ENCODE measurements around the gene ERLIN1.

The ERLIN1 gene

DNA sequence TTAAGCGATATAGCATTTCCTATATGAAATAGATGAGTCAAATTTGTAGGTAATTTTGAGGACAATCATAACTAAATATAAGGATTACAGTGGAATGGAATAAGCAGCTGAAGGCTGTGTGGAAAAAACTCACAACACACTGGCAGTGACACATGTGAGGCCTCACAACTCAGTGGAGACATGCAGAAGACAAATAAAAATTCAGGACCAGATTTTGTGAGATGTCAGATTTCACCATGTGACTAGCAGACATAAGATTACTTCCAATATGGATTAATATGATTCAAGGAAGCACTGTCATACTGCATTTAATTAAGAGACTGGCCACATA lies 17.6 kb downstream of the ERLIN1 start:
- no peak for DNase-seq

DNA sequence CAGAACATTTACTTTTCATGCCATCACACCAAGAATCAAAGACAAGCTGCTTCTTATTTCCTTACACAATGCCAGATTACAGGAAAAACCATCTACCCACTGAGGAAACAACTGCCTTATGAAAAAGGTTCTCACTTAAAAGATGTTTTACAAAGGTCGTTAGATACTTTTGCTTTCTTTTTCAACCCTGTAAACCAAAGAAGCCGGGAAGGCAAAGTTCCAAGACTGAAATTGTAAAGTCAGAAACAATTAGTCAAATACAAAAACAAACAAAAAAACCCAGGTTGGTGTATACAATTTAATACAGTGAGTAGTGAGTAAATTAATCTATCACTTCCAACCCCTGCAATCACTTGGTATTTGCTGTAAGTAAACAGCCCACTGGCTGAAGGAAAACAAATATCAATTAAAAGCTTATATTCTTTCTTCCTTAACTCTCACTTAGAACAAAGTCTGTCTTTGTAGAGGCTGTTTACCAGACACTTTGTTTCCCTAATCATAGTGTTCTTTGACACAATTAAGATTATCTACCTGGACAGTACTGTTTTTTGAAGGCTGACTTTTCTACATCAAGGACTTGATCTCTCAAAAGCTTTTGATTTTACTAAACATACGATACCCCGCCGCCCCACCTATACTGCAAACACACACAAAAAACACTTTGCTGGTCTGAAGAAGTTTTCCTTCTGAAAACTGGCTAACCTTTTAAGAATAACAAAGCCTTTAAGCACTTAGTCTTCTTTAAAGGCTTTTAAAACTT lies 18.1 kb downstream of the ERLIN1 start:
- no peak for DNase-seq

DNA sequence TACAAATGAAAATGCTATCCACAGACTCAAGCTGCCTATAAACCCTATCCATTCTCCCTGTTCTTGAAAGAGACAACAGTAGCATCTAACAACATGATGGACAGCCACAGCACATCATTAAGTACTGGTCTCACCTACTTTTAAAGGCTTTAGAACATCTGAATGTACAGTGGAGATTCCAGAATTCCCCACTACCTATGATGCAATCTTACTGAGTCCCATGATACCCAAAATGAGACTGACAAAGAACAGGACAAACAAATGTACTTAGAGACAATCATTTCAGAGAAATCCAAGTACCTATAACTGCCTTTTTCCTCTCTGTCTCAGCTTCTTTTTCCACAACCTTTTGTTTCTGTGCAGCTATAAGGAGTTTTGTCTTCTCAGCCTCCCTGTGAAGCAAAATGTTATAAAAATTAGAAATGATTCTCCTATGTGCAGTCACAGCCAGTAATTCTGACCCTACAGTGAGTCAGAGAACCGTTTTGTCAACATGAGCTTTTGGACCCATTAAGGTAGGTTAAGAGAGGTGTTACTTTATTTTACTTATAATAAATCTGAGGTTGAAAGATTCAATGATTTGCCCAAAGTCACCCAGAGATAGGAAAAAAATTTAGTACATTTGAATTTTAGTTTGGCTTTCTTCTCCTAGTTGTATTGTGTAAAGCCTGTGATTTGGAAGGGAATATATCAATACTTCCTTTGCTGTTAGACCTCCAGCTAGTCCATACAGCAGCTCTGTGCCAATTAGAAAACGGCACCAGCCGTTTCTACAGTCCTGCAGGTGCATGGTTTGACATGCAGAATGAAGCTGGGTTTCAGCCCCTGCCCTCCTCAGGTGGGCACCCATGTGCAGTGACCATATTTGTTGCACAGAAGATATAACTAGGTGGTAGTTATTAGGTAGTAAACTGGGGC lies 21.9 kb downstream of the ERLIN1 start:
- no peak for DNase-seq

DNA sequence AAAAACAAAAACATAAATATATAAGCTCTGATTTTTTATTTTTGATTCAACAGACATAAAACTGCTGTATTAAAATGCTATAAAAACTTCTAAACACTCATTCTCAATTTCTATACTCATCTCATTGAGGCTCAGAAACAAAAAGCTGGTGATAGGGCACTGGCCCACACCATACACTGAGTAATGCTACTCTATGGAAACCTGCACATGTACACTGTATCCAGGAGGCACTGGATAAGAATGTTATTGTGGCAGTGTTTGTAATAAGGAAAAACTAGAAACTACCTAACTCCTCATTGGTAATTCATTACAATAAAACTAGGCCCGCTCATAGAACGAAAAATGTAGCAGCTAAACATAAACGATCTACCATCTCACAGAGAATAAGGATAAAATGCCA lies 23.1 kb downstream of the ERLIN1 start:
- no peak for DNase-seq

DNA sequence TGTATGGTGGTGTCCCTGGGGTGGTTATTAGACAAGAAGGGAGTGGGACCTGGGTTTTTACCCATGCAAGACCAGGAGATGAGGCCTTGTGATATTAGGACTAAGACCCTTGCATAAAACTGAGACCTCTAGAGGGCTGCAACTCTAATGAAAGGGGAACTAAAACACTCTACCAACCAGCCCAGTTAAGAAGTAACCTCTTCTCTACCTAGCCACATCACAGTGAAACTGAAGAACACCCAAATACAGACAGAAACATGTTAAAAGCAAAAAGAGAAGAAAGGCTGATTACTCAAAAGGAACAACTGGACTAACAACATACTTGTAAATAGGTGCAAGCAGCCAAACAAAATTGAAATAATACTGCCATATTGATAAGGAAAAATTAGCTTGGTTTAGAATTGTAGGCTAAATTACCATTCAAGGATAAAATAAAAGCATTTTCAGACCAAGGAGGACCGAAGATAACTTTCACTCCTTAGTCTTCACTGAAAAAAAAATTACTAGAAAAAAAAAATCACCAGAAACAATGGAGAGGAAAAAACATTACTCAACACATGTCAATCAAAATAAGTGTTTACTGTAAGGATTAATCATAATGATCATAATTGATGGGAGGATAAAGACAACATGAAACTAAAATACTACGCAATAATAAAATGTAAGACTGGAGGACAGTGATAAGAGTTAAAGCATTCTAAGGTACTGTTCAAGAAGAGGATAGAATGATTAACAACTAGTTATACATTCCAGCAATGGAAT lies 27.6 kb downstream of the ERLIN1 start:
- DNase-seq, result no peak

DNA sequence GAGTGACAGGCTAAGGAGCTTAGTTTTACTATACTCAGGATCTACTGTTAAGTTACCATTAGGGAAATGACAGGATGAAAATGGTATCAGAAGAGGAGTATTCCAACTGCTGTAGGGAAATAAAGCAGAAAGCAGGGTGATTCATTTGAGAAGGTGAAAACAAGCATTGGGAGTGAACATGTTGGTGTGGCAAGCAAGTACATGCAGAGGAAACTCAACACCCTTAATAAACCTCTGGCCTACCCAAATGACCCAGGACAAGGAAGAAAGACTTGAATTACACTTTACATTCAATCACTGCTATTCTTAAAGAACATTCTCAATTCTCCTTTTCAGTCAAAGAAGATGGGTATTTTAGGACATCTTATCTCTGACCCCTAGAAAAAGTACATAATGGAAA lies 28.7 kb downstream of the ERLIN1 start:
- no peak for DNase-seq

DNA sequence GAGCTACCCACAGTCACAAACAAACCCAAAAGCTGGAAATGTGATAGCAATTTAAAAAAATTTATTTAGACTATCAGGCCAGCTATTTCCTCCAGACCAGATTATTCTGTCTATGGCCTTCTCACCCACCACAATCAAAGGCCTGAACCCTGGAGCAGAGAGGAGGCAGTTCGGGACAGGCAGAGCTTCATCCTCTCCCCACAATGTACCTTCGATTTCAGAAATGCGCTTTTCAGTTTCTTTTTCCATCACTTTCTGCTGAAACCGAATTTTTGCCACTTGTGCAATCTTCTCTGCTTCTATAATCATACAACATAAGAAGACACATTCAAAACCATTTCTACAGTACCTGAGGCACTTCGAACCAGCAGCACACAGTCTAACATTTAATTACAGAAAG lies 29.9 kb downstream of the ERLIN1 start:
- no peak for DNase-seq

DNA sequence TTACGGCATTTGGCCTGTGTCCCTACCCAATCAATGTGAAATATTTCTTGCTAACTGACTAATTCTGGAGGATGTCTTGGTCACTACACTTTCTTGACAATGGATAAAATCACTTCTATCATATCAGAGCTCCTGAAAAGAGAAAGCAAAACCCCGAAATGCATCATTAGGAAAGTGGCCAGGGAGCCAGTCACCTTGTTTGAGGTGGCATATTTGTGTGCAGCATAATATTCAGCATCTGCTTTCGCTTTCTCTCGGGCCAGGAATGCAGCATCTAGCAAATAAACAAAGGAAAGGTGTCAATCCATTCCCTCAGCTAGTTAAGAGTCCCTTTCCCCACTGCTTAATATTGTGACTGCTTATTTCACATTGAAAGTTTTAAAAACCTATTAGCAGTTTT lies 31.2 kb downstream of the ERLIN1 start:
- no peak for DNase-seq

DNA sequence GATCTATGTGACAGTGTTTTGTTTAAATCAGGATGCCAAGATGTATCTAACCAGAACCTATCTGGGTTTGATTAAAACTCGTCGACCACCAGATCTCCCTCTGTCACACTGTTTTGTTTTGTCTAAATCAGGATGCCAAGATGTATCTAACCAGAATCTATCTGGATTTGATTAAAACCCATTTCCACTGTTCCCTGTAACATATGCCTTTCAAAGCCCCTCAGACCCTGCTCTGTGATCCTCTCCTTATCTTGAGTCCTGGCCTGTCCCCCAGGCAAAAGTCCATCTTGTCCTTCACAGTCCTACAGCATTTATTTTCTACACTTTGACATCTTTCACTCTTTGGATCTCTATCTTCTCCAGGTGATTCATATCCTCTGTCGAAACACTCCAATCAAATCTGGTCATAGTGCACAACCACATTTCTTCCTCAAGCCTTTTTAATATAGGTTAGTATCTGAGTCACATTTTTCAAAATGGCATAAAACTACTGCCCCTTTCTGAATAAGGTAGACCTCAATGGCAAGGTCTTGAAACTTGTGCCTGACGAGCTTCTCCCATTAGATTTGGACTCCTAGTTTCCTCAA lies 32.5 kb downstream of the ERLIN1 start:
- no peak for DNase-seq

DNA sequence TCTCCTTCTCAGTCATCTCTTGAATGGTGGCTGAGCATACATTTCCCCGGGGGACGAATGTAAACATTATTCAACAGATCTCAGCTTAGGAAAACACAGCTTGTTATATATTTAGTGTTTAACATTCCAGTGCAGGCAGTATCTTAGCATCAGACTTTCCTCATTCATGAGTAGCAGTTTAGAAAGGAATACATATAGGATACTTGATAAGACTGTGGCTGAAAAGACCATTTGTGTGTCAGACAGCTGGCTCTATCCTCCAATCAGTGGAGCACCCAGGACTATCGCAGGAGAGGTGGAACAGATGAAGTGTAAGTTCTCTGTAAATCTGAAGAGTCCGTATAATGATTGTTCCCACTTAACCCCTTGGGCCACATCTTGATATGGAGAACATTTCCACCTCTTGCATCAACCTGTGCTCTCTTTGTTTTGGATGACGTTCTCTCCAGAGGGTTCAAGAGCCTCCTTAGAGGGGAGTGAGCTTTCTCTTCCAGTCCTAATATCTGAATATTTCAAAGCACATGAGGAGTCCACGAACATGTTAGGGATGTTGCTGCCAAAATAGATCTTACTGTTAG lies 34.0 kb downstream of the ERLIN1 start:
- no peak for DNase-seq

DNA sequence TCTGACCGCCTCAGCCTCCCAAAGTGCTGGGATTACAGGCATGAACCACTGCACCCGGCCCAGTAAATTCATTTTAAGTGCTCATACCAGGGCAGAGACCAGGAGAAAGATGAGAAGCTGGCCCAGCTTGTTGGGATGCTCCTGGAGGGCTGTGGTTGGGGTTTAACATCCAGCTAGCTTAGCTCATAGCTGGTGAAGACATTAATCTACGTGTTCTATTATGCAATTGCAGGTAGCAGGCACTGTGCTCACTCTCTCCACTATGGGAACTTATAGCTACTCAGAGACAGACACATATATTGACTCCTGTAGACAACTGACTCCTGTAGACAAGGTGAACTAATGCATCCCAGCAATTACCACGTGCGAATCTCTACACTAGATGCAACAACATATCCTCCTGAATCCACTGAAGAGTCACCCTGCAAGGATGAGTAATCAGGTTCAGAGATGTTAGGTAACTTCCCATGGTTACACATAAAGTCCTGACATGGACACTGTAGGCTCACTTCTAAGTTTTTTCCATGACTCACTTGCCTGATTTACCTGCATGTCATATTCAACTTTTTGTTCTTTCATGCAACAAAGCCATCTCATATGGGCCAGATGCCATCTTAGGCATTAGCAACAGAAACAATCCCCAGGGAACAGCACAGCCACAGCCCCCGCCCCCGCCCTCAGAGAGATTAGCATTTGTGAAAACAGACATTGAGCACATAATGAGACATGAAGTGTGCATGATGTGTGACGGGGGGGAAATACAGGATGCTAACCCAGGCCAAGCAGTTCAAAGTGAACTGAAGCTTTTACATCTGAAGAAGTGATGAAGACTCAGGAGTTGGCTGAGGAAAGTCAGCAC lies 37.2 kb downstream of the ERLIN1 start:
- DNase-seq, result peak; percentile 43 to 49

DNA sequence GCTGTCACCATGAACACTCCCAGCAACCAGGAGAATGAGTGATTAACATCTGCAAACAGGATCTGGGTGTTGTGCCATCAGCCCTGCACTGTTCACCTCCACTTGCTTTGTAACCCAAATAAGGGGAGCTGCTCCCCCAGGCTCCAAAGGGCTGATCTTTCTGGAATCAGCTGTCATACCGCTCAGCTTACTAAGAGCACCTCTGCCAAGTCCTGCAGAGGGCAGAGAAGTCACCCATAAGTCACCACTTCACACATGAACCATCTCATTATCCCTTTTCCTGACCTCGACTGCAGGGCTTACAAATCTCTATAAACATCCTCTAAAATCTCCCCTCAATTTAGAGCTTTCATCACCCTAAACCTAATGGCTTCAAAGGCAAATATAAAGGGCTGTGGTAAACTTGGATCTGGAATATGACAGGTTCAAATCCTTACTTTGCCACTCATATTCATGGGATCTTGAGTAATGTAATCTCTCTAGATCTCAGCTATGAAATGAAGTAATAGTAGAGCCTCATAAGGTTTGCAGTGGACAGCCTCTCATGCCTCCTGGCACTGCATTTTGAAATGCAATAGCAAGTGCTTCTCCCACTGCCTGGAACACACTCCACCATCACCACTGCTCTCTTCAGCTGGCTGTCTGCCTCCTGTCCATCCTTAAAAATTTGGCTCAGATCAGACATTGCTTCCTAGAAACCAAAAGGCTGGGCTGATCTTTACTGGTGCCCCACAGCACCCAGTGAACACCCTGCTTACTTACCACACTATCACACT lies 38.8 kb downstream of the ERLIN1 start:
- no peak for DNase-seq

DNA sequence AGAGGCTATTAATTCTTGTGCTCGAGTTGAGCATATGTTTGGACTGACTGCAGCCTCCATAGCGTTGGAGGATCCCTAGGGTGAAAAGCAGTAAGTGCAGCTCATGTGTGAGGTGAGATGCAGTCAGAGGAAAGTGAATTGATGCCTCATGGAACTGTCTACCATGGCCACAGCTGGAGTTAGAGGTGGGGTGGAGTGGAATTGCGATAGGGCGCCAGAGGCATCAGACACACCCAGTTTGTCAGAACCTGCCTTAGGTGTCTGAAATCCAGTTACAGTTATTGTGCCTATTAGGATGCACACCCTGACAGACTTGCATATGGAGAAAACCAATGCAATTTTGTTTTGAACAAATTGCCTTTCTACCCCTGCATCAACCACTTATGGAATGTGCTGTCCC lies 39.4 kb downstream of the ERLIN1 start:
- DNase-seq, result no peak

DNA sequence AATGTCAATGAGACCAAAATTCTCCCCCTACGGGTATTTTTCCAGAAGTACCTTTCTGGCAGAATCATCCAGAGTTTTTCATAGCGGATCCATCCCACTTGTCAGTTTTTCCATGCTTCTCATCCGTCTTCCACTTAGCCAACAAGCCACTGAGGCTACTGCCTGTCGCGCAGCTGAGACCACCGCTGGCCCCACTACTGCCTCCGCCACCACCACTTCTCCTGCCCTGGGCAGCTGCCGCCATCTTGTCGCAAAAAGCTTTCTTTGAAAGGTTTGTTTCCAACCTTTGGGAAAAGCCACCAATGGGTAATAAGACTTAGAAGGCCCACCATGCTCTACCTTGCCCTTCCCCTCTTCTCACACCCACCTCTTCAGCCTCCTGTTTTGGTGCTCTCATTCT lies 42.1 kb downstream of the ERLIN1 start:
- DNase-seq, result no peak

DNA sequence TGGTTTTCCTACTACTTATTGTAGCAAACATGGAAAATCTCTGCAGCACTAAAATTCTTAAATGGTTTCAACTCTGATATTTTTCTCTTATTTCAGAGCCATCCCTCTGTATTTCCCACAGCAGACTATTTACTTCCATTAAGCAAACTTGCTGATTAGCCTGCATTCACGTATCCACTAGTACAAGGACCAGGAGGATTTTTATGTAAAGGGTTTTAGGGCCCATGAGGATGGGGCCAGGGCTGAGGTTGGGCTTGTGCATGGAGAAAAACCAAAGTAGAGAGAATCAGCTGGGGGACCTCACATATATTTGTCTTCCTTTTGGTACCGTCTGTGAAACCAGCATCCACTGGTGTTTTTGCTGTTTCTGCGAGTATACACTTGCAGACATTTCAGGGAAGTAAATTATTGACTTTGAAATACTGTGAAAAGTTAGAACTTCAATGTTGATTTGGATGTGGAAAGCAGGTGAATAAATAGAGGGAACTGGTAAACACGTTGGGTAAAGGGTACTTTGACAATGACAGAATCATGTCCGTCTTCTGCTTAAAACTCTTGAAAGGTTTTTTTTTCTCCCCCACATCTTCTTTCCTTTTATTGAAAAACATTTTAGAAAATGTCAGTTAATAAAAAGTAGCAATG lies 44.3 kb downstream of the ERLIN1 start:
- no peak for DNase-seq

DNA sequence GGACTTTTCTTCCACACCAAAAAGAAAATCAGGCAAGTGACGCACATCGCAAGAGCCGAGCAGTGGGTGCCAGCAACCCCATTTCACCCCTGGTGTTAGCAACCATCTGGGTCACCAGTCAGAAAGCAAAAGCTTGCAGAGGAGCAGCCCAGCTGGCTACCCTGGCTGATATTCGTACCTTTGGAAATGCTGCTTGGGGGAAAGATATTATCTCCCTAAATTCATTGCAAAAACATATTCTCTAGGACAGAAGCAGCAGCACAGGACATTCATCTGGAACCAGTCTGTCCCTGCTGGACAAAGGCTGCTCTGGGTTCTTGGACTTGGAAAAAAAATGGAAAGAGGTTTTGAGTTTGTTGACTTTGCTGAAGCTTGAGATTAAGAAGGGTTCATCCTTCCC lies 45.8 kb downstream of the ERLIN1 start:
- no peak for DNase-seq

DNA sequence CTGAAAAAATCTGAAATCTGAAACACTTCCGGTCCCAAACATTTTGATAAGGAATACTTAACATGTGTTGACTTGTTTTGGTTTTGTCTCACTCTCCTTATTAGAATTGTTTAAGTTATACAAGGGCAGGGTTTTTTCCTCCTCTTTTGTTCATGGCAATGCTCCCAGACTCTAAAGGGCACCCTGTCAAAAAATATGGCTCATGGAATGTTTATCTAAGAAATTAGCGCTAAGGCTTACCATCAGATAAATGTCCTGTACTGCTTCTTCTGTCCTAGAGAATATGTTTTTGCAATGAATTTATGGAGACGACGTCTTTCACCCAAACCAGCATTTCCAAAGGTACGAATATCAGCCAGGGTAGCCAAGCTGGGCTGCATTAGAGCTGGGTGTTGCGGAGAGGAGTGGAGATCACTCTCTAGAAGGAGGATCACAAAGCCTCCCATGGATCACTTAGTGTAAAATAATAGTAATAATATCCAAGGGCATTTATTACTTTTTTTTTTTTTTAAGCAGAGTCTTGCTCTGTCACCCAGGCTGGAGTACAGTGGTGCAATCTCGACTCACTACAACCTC lies 46.8 kb downstream of the ERLIN1 start:
- no peak for DNase-seq

DNA sequence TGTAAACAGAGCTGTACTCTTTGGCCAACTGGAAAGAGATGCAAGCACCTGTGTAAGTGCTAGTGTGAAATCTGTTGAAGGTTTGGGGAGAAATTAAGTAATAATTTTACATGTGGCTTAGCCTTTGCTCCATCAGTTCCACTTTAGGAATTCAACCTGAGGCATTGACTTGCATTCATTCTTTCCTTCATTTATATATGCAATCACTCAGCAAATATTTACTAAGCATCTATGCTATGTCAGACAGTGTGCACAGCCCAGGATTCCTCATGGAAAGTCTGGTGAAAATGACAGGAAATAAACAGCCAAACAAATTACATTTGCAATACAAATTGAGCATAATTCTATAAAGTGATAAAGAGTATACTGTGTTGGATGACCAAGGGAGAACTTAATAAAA lies 50.3 kb downstream of the ERLIN1 start:
- no peak for DNase-seq

DNA sequence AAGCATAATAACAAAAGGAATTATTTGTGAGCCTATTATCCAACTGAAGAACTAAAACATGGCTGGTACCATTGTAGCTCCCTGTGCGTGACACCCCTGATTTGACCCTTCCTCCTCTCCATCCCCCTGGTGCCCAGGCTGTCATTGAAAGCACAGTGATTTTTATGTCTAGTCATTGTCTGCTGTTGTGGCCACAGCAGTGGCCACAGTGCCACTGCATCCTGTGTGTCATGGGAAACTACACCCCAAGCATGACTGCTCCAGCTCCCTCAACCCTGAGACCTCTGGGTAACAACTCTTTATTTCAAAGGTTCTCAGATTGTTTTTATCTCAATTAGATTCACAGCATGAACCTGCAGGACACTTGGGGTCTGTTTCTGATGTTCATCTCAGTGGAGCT lies 52.0 kb downstream of the ERLIN1 start:
- DNase-seq, result no peak

DNA sequence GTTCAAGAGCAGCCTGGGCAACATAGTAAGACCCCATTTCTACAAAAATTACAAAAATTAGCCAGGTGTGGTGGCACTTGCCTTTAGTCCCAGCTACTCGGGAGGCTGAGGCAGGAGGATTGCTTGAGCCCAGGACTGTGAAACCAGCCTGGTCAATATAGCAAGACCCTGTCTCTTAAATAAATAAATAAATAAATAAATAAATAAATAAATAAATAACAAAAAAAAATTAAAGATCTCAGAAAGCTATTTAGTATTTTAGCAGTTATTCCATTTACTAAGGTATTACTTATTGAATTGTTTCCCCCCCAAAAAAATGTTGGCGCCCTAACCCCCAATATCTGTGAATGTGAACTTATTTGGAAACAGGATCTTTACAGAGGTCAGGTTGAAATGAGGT lies 53.4 kb downstream of the ERLIN1 start:
- DNase-seq, result no peak
